Nephron progenitor cell (in vitro differentiated cells): Measurements from ENCODE around the gene KIF26A.

Experiments used
- DNase-seq: peaks from one replicate; pipeline ENCODE4 v3.0.0; 2021
- H3K27ac Mint-ChIP-seq: 2 replicates; pipeline ENCODE4 v1.8.0; 2021; ENCODE audit warnings: mild to moderate bottlenecking, moderate library complexity, mixed read lengths
- H3K27me3 Mint-ChIP-seq: 2 replicates; pipeline ENCODE4 v1.8.0; 2021; ENCODE audit warnings: mild to moderate bottlenecking, low read depth, mixed read lengths; ENCODE audit not compliant: poor library complexity
- H3K36me3 Mint-ChIP-seq: 2 replicates; pipeline ENCODE4 v1.8.0; 2021; ENCODE audit warnings: low read depth, mixed read lengths
- H3K4me1 Mint-ChIP-seq: 2 replicates; pipeline ENCODE4 v1.8.0; 2021; ENCODE audit warnings: mixed read lengths
- H3K4me3 Mint-ChIP-seq: 2 replicates; pipeline ENCODE4 v1.8.0; 2021; ENCODE audit warnings: mild to moderate bottlenecking, moderate library complexity, mixed read lengths
- H3K9me3 Mint-ChIP-seq: 2 replicates; pipeline ENCODE4 v1.8.0; 2021; ENCODE audit warnings: mild to moderate bottlenecking, moderate library complexity, mixed read lengths
- CTCF ChIP-seq: fragments of 200-600 bp; sonication (generic); IDR thresholded peaks from 2 replicates; pipeline ENCODE4 v1.5.0; 2021; ENCODE audit warnings: antibody characterized with exemption

The KIF26A gene

GRCh38 chr14:104228221-104228620, 89.8 kb downstream of the KIF26A start:
- Mint-ChIP-seq H3K36me3 (no peaks in the 10 kb centered on the region), H3K27me3 (peaks cover 32% of the 10 kb centered on the region), H3K27ac (no peak overlapping the region), H3K4me3 (no peak overlapping the region), H3K4me1 (peaks cover 42% of the 10 kb centered on the region), H3K9me3 (peaks cover 19% of the 10 kb centered on the region)
- no peak for TF ChIP-seq CTCF
- no peak for DNase-seq

GRCh38 chr14:104228716-104229533, 90.5 kb downstream of the KIF26A start:
- peaks cover 32% of the 10 kb centered on the region for H3K27me3 Mint-ChIP-seq
- no peak for TF ChIP-seq CTCF
- H3K4me1 Mint-ChIP-seq: peaks cover 35% of the 10 kb centered on the region
- H3K36me3 Mint-ChIP-seq: no peaks in the 10 kb centered on the region
- H3K27ac Mint-ChIP-seq: no peak overlapping the region
- H3K9me3 Mint-ChIP-seq: peaks cover 19% of the 10 kb centered on the region
- DNase-seq: no peak
- no peak overlapping the region for H3K4me3 Mint-ChIP-seq

GRCh38 chr14:104229534-104230055, 91.2 kb downstream of the KIF26A start:
- peaks cover 19% of the 10 kb centered on the region for H3K9me3 Mint-ChIP-seq
- peak overlapping the region; percentile 51 for H3K27ac Mint-ChIP-seq
- H3K27me3 Mint-ChIP-seq: peaks cover 26% of the 10 kb centered on the region
- H3K4me3 Mint-ChIP-seq: no peak overlapping the region
- no peak for TF ChIP-seq CTCF
- peaks cover 29% of the 10 kb centered on the region for H3K4me1 Mint-ChIP-seq
- peak; percentile 31 for DNase-seq
- H3K36me3 Mint-ChIP-seq: no peaks in the 10 kb centered on the region

GRCh38 chr14:104230119-104230815, 91.9 kb downstream of the KIF26A start:
- Mint-ChIP-seq H3K4me3 (no peak overlapping the region), H3K9me3 (peaks cover 19% of the 10 kb centered on the region), H3K4me1 (peaks cover 23% of the 10 kb centered on the region), H3K27me3 (peaks cover 22% of the 10 kb centered on the region), H3K27ac (peak overlapping the region; percentile 69), H3K36me3 (no peaks in the 10 kb centered on the region)
- no peak for DNase-seq
- no peak for TF ChIP-seq CTCF
